Measurements from ENCODE around the gene KIAA0040.

Gene KIAA0040

DNA sequence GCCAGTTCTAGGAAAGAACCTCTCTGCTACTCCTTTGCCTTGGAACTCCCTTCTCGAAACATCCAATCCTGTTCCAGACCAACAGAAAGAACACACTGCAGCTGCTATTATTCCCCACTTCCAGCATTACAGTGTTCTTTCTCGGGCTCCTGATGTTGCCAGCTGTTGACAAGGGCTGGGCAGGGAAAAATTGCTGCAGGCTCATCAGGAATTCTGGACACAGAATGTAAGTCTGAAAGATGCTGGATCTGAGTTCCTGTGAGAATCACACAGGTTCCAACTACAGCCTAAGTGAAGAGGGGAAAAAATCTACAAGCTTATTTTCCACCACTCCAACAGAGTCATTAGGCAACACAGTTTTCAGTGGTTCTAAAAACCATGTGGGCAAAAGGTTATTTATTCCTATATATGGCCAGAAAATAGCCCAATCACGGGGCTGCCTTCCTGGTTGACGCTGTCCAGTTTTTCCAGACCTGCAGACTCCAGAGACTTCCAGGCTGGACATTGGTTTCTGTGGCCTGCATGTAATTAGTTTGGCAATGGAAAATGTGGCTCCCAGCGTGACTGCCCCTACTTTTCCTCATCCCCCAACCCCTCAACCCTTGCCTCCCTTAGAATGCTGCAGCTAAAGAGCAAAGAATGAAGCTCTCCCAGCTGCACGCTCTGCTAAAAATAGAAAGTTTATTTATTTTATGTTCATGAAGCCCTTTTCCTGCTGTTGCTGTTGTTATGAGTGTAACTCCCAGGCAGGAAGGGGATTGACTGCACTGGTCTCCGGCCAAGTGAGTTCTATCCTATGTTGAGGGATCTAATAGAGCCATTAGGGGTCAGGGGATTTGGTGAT lies 8.3 kb upstream of the KIAA0040 start:
- DNase-seq: peak; percentile 45

DNA sequence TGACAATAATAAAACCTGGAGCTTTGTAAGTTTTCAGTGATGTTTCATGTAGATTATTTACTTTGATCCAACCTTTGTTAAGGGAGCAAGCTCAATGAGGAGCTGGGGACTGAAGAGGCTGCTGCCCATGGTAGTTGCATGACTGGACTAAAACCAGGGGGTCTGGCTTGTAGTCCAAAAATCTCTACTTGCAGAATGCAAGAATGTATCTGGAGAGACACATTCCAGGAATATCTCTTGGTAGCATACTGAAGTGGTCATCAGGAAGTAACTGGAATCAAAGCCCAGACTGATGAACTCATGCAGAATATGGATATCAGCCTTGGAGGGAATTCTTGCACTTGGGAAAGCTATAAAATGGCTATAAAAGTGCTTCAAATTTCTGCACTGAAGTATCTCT lies 5.8 kb upstream of the KIAA0040 start:
- no peak for DNase-seq

DNA sequence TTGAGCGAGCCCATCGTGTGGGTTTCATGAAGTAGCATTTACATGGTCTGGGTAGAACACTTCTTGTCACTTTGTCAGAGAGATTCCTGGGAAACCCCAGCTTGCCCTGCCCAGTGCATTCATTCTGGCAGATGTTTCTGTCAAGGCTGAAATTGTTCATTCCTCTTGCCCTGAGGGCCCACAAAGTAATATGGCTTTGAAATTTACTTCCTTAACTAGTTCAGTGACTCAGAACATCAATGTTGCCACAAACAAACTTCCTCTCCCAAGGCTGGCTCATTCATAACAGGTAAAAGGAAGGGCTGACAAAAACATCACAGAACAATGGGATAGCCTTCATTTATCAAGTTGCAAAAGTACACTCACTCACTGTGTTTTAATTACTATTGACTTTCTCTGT lies 5.0 kb upstream of the KIAA0040 start:
- DNase-seq: no peak

DNA sequence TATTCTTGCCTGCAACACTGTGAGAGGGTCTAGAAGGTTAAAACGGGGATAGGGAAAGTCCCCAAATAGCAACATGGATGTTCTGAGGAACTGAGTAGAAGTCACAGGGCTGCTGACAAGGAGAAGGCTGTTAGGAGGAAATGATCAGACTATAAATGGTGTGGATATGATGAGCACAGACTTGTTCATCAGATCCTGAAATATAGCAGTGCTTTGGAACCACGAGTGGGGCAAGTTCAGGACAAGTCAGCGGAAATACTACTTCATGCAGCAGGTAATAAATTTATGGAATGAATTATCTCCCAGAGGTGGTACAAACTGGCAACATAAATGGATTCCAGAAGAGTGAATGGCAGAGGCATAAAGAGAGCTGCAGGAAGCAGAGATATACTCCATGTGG lies 3.2 kb upstream of the KIAA0040 start:
- DNase-seq: no peak

DNA sequence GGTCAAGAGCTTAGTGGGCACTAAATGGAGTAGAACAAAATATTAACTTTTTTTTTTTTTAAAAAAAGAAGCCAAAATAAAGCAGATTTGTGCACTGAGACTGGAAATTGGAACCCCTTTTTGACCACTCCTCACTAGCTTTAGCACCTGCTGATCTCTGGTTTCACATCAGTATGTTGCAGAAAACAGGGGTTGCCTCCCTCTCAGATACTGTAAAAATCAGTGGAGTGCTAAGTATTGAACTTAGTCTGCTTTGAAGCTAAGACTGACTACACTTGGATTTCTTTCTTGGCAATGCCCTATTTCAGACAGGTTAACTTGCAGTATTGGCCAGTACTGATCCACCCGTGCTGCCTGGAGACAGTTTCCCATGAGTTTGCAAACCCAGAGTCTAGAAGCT lies 2.7 kb upstream of the KIAA0040 start:
- DNase-seq: no peak

DNA sequence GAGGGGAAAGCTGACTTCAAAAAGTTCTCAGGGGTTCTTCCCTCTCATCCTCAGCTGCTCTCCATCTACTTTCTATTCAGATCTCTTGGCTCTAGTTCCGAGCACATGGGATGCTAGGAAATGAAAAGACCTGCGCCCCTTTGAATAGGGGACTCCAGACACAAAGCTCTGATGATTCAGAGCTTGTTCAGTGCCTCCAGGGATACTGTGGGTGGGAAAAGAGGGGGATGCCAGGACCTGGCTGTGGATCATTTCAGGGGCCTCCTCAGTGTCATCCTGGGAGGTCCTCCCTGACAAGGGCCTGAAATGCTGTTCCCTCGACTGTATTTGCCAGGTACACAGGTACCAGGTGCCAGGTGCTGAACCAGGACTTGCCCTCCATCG lies 943 bp upstream of the KIAA0040 start:
- peak; percentile 7 for DNase-seq

DNA sequence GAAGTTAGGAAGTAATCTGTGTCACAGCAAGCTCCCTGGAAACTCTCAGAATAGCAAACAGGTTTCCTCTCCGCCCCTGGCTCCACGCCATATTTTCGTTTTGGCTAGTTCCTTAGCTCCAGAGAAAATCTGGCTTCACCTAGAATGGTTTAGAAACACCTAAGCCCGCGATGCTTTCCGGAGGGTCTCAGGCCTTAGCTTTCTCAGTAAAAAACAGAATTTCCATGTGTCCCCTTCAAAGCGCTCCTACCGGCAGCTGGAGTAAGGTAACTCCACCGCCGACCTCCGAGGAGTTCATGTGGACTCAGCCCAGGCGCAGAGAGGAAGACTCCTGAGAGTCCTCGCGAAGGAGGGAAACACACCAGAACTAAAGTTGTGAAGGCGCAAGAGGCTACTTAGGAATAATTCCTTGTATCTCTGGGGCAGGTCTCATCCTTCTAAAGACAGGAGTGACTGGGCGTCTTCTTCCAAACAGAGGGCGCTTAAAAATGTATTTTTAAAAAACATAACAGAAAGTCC lies 406 bp downstream of the KIAA0040 start:
- DNase-seq: peak; percentile 73

DNA sequence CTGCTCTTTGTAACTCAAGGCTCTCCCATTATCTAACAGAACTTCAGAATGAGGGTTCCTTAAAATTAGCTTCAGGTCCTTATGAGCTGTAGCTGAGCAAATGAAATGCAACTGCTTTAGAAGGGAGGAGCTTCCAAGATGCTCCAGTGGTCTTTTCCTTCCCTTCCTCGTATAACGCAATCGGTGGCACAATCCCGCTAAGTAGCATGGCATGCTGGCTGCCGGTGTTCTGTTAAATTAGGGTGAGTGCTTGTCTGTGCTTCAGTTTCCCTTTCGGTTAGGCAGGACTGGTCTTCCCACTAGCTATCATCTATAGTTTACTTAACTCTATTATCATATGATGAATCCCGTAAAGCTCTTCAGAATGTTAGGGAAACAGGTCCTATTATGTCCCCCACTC lies 917 bp downstream of the KIAA0040 start:
- DNase-seq: peak; percentile 30

DNA sequence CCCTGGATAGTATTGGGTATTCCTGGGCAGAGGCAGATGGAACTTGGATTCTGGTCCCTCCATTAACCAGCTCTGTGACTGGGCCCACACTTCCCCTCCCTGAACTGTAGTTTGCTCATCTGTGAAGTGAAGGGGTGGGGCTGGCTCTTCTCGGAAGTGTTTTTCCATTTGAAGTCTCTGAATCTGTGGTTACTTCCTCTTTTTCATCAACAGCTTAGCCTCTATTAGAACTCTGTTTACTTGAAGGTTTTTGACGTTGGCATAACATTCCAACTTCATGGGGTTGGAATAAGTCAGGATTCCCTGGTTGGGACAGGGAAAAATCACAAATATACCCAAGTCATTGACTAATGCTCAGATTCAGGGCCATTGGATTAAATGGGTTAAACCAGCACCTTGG lies 3.6 kb downstream of the KIAA0040 start:
- no peak for DNase-seq

DNA sequence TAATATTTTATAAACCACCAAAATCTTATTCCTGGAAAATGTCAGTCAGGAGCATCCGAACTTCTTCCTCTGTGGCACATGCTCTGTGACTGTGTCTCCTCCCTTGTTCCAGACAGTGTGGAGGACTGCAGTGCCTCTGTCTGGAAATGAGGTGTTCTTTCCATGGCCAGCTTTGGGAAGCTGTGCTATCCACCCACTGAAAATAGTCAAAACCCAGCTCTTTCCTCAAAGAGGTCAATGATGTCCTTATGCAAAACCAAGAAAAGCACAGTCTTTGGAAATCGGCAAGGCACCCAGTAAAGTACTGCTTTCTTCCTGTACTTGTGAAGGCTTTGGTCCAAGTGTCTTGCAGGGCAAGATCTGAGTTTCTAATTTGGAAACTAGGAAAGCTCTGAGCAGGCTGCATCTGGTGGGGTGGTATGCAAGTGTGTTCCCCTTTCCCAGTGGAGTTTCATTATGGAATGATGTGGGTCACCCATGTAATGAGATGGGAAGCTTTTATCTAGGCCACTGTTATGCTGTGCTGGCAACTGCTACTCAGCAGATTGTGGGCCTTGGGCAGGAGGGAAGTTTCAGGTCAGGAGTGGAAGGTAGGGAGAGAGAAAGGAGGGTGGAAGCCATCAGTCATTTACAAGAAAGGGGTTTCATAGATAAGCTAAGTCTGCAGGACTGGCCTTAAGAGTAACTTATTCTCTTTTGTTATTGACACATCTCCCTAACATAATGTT lies 6.0 kb downstream of the KIAA0040 start:
- no peak for DNase-seq

DNA sequence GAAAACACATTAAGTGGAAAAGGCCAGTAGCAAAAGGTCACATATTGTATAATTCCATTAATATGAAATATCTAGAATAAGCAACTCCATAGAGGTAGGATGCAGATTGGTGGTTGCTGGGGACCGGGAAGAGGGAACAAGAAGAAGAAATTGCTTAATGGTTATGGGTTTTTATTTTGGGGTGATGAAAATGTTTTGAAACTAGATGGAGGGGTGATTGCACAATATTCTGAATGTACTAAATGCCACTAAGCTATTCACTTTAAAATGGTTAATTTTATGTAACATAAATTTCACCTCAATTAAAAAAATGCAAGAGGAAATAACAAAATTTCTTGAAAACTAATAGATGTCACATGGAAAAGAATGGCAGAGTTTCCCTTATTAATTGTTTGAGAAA lies 6.7 kb downstream of the KIAA0040 start:
- DNase-seq: no peak

DNA sequence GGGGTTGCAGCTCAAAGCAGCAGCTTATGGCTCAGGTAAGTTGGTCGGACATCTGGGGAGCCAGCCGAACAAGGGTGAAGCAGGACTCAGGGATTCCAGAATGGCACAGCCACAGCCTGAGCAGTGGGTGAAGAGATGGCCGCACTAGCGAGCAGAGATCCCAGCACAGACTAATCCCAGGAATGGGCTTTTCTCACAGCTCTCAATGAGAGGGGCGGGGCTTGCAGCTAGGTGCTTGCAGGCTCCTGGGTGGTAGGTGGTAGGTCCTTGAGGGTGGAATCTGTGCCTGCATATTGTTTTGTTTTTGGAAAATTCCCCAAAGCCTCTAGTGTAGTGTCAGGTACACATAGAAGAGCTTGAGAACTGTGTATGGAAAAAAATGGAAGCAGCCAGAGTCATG lies 9.0 kb downstream of the KIAA0040 start:
- no peak for DNase-seq

DNA sequence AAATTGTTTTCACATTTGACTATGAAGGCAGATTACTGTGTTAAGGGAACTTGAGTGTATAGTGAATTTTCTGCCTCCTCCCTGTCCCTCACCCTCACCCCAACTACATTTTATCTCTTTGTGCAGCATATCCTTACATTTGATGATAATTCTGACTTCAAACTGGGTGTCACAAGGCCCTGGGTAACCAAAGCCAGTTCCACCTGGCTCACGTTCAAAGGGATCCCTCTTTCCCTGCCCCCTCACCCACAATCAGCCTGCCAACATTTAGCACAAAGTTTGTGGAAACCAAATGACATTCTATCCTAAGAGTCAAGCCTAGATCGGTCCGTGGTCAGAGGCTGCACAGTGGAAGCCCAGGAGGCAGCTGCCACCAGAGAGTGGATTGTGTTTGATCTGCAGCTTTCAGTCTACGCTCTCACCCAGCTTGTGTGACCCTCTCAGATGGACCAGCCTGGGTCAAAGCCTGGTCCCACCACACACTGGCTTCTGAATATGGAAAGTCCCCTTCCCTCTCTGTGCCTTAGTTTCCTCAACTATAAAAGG lies 10.3 kb downstream of the KIAA0040 start:
- DNase-seq: no peak

DNA sequence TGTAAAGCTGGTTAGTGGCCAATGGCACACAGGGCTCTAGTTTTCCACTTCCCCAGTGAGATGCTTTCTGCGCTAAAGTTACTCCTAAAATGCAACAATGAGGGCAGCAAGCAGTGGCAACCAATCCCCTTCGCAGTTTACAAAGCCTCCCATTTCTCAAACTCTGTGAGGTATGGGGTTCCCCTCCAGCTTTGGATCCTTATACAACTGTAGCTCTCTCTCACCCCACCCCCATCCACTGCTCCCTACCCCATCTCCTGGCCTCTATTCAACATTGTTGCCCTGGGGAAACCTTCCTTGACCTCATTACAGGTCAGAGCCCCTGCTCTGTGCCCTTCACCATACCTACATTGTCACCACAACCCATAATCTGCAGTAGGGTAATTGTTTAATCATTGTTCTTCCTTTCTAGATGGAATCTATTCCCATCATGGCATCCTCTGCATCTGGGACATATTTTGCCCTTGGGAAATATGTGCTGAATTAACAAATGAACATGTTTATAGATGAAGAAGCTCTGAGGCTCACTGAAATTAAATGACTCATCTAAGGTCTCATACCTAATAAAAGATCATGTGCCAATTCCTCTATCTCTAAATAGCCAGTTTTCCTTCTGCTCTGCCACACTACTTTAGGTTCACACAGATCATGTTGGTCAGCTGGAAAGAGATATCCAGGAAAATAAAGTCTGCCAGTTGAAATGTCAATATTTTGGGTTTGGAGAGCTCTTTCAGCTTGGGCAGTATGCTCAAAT lies 12.6 kb downstream of the KIAA0040 start:
- no peak for DNase-seq

DNA sequence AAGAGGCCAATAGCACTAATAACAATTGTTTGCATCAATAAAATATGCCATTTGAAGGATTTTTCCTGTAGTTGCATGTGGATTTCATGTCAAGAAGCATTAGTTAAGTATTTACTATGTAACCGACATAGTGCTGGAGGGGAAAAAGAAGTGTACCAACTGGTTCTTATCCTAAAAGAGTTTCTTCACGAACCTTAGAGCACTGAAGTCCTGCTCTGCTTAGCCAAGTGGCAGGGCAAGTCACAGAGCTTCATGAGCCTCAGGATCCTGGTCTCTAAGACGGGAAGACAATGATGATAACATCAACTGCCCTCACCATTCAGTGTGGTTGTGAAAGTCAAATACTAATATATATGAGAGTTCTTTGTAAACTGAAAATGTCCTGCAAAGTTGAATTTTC lies 14.1 kb downstream of the KIAA0040 start:
- DNase-seq: no peak

DNA sequence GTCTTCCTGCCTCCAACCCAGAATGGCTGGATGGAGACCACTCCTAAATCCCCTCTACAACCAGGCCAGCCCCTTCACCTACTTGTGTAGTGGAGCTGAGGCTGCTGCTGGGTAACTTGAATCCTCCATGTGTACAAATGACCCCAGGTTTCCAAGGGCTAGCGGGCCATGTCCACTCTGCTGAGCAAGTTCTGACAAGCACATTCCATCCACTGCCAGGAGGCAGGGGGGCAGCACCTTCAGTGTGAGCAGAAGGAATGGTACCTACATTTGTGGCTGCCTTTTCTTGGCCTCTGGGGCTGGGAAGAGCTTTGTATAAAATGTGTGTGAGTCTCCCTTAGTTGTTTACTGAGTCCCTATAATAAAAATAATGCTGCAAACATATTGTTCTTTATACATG lies 14.5 kb downstream of the KIAA0040 start:
- DNase-seq: no peak

DNA sequence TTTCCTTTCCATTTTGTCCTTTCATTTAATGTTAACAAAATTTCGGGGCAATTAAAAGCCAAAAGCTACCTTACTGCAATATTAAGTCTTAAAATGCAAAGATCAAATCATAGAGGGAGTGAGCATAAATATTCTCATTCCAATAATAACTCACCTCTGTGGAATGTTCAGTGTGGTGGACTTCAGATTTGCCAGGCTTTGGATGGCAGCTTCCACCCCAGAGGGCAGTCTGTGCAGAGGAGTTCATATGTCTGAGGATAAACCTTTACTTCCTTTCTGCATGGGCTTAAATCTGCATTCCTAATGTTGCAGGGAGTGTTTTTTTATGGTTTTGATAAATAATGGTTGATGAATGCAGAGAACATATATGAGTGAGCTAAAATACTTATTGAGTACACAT lies 16.3 kb downstream of the KIAA0040 start:
- no peak for DNase-seq

DNA sequence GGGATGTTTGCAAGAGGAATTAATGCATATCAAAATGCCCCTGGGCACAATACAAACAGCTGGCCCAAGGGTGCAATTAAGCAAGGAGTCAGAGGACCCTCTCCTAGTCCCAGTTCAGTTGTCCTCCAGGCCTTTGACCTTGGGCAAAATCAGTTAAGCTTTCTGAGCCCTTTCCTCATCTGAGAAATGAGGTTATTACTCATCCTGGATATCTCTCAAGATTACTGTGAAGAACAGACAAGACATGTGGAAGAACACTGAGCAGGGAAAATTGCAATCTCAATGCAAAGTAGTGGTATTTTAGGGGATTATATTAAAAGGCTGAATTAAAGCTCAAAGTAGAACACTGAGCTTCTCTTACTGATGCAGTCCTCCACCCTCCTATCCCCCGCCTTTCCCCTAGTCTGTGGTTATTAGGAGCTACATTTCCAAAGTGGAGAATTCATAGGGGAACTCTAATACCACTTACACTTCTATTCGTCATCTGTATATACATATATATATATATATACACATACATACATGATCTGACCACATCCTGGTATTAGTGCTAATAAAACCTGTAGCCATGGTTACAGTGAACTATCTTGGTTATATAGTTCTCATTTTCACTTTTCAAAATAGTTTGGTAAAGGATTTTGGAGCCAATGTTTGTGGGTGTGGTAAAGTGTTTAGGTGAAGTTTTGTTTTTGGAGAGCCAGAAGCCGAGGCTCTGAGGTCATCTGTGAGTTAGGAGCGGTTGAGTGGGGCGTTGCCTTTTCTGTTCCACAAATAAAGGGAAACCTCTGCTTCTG lies 18.1 kb downstream of the KIAA0040 start:
- no peak for DNase-seq

DNA sequence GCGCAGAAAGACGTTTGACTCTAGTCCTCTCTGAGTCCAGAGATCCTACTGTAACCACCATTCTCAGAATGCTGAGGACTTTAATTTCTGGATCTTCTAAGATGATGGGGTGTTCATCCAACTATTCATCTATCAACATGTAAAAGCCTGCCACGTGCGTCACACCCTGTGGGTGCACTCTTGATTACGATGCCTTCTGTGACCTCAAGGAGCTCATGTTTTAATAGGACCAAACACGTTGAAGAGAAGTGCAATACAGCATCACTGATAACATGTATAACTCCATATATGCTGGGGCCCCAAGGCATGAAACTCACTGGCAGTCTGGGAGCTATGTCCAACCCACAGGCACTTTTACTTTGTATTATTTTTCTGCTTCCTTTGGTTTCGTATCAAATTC lies 19.0 kb downstream of the KIAA0040 start:
- DNase-seq: no peak

DNA sequence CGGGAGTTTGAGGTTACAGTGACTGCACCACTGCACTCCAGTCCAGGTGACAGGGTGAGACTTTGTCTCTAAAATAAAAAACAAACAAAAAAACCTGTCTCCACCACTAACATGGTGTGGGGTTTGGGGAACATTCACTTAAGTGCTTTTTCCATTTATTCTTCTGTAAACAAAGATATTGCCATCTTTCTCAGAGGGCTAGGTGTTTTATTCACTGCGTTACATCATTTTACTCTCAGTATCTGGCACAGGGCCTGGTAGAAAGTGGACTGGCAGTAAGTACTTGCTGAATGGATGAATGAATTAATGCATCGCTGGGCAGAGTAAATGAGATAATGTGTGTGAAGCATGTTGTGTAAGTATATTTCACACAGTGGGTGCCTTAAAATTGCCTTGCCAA lies 20.1 kb downstream of the KIAA0040 start:
- peak; percentile 47 for DNase-seq

DNA sequence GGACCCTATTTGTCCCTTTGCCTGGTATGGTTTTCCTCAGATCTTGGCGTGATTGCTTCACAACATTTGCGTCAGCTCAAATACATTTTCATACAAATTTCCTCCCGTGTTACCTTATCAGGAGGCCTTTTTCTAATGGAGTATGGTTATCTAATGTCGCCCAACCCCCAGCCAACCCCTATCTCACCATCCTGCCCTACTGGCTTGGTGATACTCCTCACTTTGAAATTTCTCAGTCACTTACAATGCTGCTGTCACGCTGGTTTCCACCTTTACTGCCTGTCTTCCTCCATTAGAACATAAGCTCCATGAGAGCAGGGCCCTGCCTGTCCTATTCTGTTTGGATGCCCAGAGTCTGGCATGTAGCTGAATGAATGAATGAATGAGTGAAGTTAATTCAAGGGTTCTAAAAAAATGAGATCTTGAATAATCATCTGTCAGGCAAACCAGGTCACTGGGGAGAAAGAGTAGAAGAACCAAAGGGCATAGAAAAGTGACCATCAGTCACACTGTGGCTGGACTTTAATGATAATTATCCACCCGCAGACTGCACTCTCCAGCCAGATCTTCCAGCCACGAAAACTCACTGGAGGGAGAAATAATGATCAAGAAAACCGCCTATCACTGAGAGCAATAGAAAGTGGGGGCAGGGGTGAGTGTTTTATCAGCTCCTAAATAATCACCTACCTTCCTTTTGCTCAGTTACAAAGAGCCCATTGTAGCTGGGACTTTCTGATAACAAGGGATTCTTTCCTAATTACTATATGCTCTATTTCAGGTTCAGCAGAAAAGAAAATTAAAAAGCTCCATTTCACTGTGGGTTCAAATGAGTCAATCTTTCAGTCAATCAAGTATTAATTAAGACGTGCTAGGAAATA lies 21.3 kb downstream of the KIAA0040 start:
- DNase-seq: no peak

All from NCI-H345 (cell line).